HEK293 (cell line): Measurements from ENCODE around the gene LRRC32.

Experiments used
- CTCF ChIA-PET: fragments of 350-600 bp; formaldehyde crosslinking; extraction: SDS; loops from one replicate; lab custom pipeline; 2021; ENCODE audit warnings: antibody characterized with exemption; lab: Yijun Ruan, JAX
- POLR2A ChIA-PET: fragments of 300-600 bp; formaldehyde crosslinking; extraction: SDS; loops from one replicate; lab custom pipeline; 2020; ENCODE audit warnings: antibody characterized with exemption, inconsistent platforms; lab: Yijun Ruan, JAX
- H3K27ac ChIP-seq: fragments of 200-500 bp; sonication (Bioruptor generic); 2 replicates; pipeline ENCODE4 v1.5.1; 2014; ENCODE audit warnings: low read depth, low read length, control low read depth, inconsistent platforms; ENCODE audit errors: extremely low read depth
- H3K36me3 ChIP-seq, 2 experiments: fragments of 200-500 bp in 1 of 2; sonication (Bioruptor generic) in 1 of 2; 1 replicate in 1 of 2; 2 replicates in 1 of 2; pipeline ENCODE4 v1.5.1; 2014 to 2017; ENCODE audit warnings: inconsistent platforms in 2 of 2, low read length in 2 of 2; ENCODE audit not compliant: control insufficient read depth in 2 of 2, insufficient read depth in 1 of 2
- H3K4me1 ChIP-seq: fragments of 200-500 bp; sonication (Bioruptor generic); 2 replicates; pipeline ENCODE4 v1.5.1; 2014; ENCODE audit warnings: mild to moderate bottlenecking, low read length, inconsistent platforms; ENCODE audit not compliant: control insufficient read depth, insufficient read depth
- H3K4me3 ChIP-seq: 2 replicates; pipeline ENCODE4 v1.5.1; 2011; ENCODE audit warnings: low read depth, mild to moderate bottlenecking, control low read depth, low read length, moderate library complexity
- H3K9me3 ChIP-seq: fragments of 200-500 bp; sonication (Bioruptor generic); 2 replicates; pipeline ENCODE4 v1.5.1; 2014; ENCODE audit warnings: low read depth, low read length, inconsistent platforms; ENCODE audit not compliant: control insufficient read depth, insufficient read depth
- HOXA7 ChIP-seq: sonication (generic); formaldehyde crosslinking; IDR thresholded peaks from 2 replicates; pipeline ENCODE4 v1.8.1; 2022; ENCODE audit warnings: missing genetic modification reagents, borderline replicate concordance
- IKZF3 ChIP-seq: fragments of 450-650 bp; IDR thresholded peaks from 2 replicates; pipeline ENCODE4 v1.5.0; 2018; ENCODE audit warnings: missing biosample characterization, mild to moderate bottlenecking, missing genetic modification characterization, moderate library complexity
- KLF1 ChIP-seq: fragments of 450-650 bp; formaldehyde crosslinking; IDR thresholded peaks from 2 replicates; pipeline ENCODE4 v1.5.1; 2016; ENCODE audit warnings: missing biosample characterization, missing genetic modification characterization
- KLF10 ChIP-seq: fragments of 450-650 bp; IDR thresholded peaks from 2 replicates; pipeline ENCODE4 v1.5.1; 2018; ENCODE audit warnings: missing biosample characterization, mild to moderate bottlenecking, missing genetic modification characterization
- KLF8 ChIP-seq: fragments of 450-650 bp; formaldehyde crosslinking; IDR thresholded peaks from 2 replicates; pipeline ENCODE4 v1.5.1; 2016; ENCODE audit warnings: missing biosample characterization, missing genetic modification characterization
- TSHZ1 ChIP-seq: fragments of 450-650 bp; formaldehyde crosslinking; IDR thresholded peaks from 2 replicates; pipeline ENCODE4 v1.5.1; 2016; ENCODE audit warnings: missing biosample characterization, missing genetic modification characterization, borderline replicate concordance
- ZBTB10 ChIP-seq: fragments of 450-650 bp; formaldehyde crosslinking; IDR thresholded peaks from 2 replicates; pipeline ENCODE4 v1.5.1; 2016; ENCODE audit warnings: missing biosample characterization, missing genetic modification characterization
- ZBTB48 ChIP-seq: fragments of 450-650 bp; formaldehyde crosslinking; IDR thresholded peaks from 2 replicates; pipeline ENCODE4 v1.5.1; 2016; ENCODE audit warnings: missing biosample characterization, missing genetic modification characterization
- ZNF146 ChIP-seq: fragments of 450-650 bp; formaldehyde crosslinking; IDR thresholded peaks from 2 replicates; pipeline ENCODE4 v1.5.1; 2016; ENCODE audit warnings: missing biosample characterization, missing genetic modification characterization
- ZNF175 ChIP-seq: fragments of 450-650 bp; formaldehyde crosslinking; IDR thresholded peaks from 2 replicates; pipeline ENCODE4 v1.5.1; 2016; ENCODE audit warnings: missing biosample characterization, missing genetic modification characterization
- ZNF324 ChIP-seq: fragments of 450-650 bp; formaldehyde crosslinking; IDR thresholded peaks from 2 replicates; pipeline ENCODE4 v1.5.1; 2016; ENCODE audit warnings: missing biosample characterization, missing genetic modification characterization
- ZNF423 ChIP-seq: fragments of 450-650 bp; formaldehyde crosslinking; IDR thresholded peaks from 2 replicates; pipeline ENCODE4 v1.5.1; 2016; ENCODE audit warnings: missing biosample characterization, missing genetic modification characterization
- ZNF518A ChIP-seq: fragments of 450-650 bp; formaldehyde crosslinking; conservative IDR thresholded peaks from 2 replicates; pipeline ENCODE4 v1.5.1; 2016; ENCODE audit warnings: low read depth, missing biosample characterization, missing genetic modification characterization
- ZNF530 ChIP-seq: fragments of 450-650 bp; formaldehyde crosslinking; IDR thresholded peaks from 2 replicates; pipeline ENCODE4 v1.5.1; 2016; ENCODE audit warnings: low read depth, missing biosample characterization, missing genetic modification characterization
- ZNF549 ChIP-seq: fragments of 450-650 bp; IDR thresholded peaks from 2 replicates; pipeline ENCODE4 v1.5.1; 2018; ENCODE audit warnings: missing biosample characterization, missing genetic modification characterization, mild to moderate bottlenecking, inconsistent platforms, moderate library complexity
- ZNF623 ChIP-seq: fragments of 450-650 bp; formaldehyde crosslinking; IDR thresholded peaks from 2 replicates; pipeline ENCODE4 v1.5.1; 2016; ENCODE audit warnings: missing biosample characterization, missing genetic modification characterization
- ZNF677 ChIP-seq: fragments of 450-650 bp; IDR thresholded peaks from 2 replicates; pipeline ENCODE4 v1.5.0; 2018; ENCODE audit warnings: missing biosample characterization, mild to moderate bottlenecking, missing genetic modification characterization, moderate library complexity

Gene LRRC32

GRCh38 chr11:76682684-76683083 lies 12.1 kb upstream of the LRRC32 start (continued):
- no peak for TF ChIP-seq TSHZ1
- no peak for TF ChIP-seq KLF1 (tag by site-specific recombination)
- no peak for TF ChIP-seq HOXA7
- TF ChIP-seq KLF10 = no peak
- TF ChIP-seq ZNF146 (tag by site-specific recombination) = no peak

- CTCF ChIA-PET = interaction anchor here (0.6 to 2.3 kb wide), 8 partner anchors 8 to 301 kb away, joined by 3 to 7 read pairs (median 4); partner anchors contain the start of gene GVQW3
- Histone ChIP-seq H3K36me3 (no peaks in the 10 kb centered on the region), H3K27ac (no peak overlapping the region), H3K4me3 (no peak overlapping the region), H3K9me3 (no peaks in the 10 kb centered on the region), H3K4me1 (no peaks in the 10 kb centered on the region)
- TF ChIP-seq ZNF175 (tag by site-specific recombination) (no peak), ZBTB10 (tag by site-specific recombination) (no peak), ZNF549 (tag by site-specific recombination) (no peak), KLF8 (tag by site-specific recombination) (no peak), ZNF423 (tag by site-specific recombination) (no peak), ZNF324 (tag by site-specific recombination) (no peak), ZNF518A (no peak), ZBTB48 (tag by site-specific recombination) (no peak), ZNF530 (tag by site-specific recombination) (no peak), ZNF623 (tag by site-specific recombination) (no peak), ZNF677 (tag by site-specific recombination) (no peak), IKZF3 (no peak), ZNF146 (tag by site-specific recombination) (no peak)
- POLR2A ChIA-PET = no interaction called here
Observed at GRCh38 chr11:76682106-76682505, 11.6 kb upstream of the LRRC32 start.
